ENCODE results near the gene ZNF428.
A peak's percentile ranks its signal among the peaks of the same experiment; 100 is the strongest.
"Not testable (repeated sequence)": the region's sequence is repeated elsewhere in the genome, so short reads cannot be mapped to it uniquely, and the experiment has no call there.

Gene ZNF428

DNA sequence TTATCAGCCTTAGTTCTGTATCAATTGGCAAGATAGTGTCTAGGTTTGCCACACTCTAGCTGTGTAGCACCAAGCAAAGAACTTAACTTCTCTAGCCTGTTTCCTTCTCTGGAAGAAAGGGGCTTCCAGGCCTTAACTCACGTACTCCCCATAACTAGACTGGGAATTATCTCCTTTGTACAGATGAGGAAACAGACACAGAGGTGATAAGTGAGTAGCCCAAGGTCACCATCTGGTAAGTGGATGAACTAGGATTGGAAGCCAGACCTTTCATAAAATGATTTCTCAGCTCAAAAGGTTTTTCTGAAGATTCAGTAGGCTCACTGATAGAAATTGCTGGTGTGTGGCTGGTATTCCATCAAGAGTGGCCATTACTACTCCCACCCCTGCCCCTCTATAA lies 3.1 kb downstream of the ZNF428 start:
- DNase-seq = no peak

DNA sequence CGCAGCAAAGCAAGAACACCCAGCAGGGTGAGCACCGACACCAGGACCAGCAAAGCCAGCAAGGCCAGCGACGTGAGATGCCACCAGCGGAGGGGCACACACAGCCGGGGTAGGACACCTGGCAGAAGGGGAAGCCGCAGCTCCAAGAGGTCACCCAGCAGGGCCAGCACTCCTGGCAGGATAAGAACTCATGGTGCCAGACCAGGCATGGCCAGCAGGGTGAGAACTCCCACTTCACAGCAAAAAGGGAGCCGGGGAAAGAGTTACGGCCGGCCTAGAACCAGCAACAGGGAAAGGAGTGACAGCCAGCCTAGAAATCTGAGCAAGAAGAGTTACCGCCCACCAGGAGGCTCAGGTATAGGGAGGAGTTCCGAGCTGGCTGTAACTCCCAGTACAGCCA lies 7.1 kb downstream of the ZNF428 start:
- DNase-seq = no peak

DNA sequence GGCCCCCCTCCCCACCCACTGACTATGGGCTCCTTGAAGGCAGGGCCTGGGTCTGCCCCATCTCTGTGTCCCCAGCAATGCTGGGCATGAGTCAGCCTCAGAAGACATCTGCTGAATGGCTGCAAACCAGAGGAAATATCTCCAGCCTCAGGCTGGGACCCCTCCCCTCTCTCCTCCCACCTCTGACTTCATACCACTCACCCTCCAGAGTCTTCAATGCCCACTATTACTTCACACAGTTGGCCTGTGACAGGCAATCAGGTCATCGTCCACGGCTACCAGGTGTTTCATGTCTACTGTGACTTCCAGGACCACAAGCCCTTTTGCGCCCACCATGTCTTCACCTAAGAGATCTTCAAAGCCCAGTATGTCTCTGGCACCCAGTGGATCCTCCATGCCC lies 7.6 kb downstream of the ZNF428 start, which contains the start of gene SRRM5:
TSS of gene SRRM5 (plus strand) at position 301 of the 400 bp plus-strand sequence. CDS start at position 335, 34 bp downstream.
- DNase-seq = no peak

DNA sequence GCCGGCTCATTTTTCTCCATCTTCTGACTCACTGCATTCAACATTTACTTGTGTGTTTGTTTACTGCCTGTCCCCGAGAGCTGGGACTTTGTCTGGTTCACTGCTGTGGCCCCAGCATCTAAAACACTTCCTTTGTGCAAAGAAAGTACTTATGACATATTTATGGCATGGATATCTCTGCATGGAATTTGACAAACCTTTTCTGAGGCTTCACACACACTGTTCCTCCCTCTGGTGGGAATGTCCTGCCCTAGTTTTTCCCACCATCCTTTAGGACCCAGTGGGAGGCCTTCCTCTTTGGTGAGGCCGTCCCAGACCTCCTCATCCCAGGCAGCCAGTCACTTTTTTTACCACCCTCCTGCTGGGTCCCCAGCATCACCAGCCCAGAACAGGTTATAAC lies 8.9 kb downstream of the ZNF428 start:
- DNase-seq = no peak

DNA sequence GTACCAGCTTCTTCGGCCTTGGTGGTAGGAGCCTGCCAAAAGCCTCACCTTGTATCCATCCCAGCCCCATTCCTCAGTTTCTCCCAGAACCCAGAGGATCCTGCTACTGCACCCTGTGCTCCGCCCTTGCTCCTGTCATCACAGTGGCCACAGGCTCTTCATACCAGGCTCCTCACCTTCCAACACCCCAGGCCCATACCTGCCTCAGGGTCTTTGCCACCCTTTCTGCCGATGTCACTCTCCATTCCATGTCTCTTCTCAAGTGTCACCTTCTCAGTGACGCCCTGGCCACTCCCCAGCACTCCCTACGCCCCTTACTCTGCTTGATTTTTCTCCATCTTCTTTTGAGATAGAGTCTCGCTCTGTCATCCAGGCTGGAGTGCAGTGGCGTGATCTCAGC lies 9.6 kb downstream of the ZNF428 start:
- DNase-seq = no peak

DNA sequence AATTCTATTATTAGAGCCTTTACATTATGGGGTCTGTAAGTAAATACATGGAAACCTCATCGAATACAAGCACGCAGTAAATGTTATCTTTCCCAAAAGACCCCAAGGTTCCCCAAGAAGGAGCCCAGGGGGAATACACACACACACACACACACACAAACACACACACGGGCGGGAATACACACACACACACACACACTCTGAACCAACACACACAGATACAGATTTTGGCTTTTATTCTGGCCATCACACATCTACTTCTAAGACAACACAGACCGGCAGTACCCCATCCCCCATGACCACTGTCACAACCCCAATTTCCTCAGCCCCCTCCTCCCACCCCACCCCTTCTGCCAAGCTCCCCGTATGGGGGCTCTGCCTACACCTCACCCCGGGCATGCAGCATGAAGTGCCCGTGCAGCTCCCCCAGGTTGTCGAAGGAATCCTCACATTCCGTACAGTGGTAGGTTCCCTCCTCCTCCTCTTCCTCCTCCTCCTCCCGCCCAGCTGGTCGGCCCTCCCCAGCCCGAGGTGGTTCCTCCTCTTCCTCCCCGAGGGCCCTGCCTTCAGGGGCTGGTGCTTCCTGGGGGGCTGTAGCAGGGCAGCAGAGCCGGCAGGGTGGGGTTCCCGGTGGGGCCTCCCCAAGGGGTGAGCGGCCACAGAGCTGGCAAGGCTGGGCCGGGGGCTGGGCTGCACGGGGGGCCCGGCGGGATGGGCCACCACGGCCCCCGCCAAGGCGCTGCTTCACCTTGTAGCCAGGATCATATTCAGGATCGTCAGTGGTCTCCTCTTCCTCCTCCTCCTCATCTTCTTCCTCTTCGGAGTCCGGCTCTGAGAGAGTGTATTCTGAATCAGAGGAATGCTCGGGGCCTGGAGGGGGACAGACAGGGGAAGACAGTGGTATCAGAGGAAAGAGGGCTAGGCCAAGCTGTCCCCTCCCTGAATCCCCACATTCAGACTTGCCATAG lies 11.9 kb downstream of the ZNF428 start:
- DNase-seq = no peak

DNA sequence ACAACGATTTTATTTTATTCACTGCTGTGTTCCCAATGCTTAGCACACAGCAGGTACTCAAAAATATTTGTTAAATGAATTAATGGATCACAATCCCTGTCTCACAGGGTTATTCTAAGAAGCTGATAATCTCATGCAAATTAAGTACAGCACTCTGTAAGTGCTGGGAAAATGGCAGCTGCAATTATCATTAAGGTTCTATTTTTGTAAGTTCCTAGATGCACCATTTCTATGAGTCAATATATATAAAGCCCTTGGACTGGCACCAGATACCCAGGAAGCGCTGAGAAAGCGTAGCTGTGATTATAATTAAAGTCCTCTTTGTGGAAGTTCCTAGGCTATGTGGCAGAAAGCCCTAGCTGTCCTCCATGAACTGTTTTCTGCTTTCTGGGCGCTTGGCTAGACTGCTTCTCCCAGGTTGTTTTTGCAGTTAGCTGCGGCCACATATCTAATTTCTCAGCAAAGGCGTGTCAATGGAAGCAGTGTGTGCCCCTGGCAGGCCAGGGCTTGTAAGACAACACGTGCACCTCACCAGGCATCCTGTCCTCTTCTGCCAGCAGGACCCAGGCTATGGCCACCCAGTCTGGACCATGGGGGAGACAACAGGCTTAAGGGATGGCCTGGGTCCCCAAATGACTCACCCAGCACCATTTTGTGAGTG lies 12.7 kb downstream of the ZNF428 start:
- no peak for DNase-seq

DNA sequence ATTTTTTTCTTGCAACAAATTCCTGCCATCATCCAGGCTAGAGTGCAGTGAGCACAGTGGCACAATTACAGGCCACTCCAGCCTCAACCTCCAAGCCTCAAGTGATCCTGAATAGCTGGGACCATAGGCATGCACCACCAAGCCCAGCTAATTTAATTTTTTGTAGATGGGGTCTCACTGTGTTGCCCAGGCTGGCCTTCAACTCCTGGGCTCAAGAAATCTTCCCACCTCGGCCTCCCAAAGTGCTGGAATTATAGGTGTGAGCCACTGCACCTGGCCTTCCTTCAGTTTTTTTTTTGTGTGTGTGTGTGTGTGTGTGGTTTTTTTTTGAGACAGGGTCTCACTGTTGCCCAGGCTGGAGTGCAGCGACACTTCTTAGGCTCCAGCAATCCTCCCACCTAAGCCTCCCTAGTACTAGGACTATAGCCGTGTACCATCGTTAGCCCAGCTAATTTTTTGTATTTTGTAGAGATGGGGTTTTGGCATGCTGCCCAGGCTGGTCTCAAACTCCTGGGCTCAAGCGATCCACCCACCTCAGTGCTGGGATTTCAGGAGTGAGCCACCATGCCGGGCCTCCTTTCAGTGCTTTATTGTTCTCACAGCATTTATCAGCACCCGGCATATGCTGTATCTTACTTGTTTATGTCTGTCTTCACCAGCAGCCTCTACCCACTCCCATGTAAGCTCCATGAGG lies 13.4 kb downstream of the ZNF428 start:
- DNase-seq = no peak

DNA sequence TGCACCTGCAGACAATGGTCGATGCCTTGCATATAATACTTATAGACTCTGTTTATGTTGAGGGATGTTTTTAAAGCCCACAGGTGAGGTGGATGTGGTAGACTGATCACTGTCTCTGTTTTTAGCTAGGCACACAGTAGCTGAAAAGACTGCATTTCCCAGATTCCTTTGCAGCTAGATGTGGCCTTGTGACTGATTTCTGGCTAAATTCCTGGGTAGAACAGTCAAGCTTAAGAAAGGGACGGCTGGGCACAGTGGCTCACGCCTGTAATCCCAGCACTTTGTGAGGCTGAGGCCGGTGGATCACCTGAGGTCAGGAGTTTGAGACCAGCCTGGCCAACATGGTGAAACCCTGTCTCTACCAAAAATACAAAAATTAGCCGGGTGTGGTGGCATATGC lies 19.1 kb downstream of the ZNF428 start:
- not testable (repeated sequence) for DNase-seq

DNA sequence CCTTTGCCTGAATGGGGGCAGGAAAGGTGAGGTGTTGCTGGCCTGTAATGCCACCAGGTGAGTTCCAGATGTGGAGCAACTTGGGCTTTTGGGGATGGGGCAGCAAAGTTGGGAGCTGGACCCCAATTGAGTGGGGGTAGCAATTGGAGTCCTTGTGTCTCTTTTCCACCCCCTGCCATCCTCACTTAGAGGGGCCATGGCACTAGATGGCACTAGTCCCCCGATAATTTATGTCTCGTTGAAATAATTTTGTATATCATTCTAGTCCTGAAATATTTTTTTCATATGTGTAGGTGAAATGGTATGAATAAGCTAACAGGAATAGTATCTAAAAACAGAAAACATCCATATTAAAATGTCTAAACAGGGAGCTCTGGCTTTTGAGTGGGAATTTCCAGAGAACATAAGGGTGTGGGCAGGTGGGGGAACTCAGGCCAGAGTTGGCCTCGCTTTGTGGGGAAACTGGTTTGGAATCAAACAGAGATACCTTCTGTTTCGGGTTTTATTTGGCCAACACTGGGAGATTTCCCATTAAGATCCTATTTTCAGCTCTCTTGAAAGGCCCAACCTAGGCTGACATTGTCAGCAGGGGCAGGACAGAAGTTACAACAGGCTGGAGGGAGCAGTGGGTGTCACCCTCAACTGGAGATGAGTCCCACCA lies 19.7 kb downstream of the ZNF428 start:
- DNase-seq = no peak

DNA sequence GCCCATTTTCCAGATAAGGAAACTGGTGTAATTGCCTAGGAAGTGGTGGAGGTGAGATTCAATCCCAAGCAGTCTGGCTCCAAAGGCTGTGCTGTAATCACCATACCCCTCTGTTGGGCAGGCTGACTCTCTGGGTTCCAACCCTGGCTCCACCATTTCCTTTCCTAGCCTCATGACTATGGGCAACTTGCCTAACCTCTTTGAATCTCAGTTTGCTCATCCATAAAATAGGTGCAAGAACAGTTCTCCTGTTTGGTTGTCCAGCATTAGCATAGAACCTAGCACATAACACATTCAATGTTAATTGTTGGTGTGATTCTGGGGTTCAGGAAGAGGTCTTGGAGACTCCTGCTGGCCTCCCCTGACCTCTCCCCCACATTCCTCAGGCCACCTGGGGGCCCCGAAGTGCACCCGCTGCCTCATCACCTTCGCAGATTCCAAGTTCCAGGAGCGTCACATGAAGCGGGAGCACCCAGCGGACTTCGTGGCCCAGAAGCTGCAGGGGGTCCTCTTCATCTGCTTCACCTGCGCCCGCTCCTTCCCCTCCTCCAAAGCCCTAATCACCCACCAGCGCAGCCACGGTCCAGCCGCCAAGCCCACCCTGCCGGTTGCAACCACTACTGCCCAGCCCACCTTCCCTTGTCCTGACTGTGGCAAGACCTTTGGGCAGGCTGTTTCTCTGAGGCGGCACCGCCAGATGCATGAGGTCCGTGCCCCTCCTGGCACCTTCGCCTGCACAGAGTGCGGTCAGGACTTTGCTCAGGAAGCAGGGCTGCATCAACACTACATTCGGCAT lies 20.8 kb downstream of the ZNF428 start:
- no peak for DNase-seq

DNA sequence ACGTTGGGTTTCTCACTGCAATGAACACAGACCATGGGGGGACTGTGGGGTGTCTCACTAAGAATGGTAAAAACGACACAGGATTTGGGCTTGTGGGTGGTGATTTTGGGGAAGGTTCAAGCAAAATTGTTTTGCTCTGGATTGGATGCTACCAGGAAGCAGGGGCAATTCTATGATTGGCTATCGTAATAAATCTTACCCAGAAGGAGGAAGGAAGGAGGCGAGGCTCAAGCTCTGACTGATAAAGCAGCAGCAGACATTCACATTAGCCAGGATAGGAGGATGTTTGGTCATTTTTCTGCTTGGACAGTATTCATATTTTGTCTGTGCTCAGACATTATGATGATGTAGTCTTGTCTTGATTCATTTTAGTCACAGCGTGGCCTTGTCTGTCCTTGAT lies 21.6 kb downstream of the ZNF428 start:
- DNase-seq = no peak

DNA sequence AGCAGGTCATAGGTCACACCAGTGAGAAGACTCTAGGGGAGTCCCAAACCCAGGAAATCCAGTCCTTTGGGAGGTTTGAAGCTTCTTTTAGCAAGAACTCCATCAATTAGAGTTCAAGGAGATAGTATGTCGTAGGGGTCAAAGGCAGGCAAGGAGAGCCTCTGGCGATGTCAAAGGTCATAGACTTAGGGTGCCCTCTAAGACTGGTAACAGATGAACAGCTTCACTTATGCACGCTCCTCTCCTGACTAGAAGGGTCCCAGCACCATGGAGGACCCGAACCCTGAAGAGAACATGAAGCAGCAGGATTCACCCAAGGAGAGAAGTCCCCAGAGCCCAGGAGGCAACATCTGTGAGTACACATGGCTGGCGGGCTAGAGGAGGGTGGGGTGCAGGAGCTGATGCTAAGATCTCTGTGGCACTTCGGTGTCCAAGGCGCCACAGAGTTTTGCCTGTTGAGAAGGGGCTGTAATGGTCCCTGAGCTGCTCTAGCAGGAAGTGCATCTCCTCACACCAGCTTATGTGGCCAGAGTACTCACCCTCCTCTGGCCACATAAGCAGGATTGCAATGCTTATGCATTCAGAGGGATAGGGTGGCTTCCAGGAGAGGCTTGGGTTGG lies 22.5 kb downstream of the ZNF428 start:
- peak; percentile 63 for DNase-seq

DNA sequence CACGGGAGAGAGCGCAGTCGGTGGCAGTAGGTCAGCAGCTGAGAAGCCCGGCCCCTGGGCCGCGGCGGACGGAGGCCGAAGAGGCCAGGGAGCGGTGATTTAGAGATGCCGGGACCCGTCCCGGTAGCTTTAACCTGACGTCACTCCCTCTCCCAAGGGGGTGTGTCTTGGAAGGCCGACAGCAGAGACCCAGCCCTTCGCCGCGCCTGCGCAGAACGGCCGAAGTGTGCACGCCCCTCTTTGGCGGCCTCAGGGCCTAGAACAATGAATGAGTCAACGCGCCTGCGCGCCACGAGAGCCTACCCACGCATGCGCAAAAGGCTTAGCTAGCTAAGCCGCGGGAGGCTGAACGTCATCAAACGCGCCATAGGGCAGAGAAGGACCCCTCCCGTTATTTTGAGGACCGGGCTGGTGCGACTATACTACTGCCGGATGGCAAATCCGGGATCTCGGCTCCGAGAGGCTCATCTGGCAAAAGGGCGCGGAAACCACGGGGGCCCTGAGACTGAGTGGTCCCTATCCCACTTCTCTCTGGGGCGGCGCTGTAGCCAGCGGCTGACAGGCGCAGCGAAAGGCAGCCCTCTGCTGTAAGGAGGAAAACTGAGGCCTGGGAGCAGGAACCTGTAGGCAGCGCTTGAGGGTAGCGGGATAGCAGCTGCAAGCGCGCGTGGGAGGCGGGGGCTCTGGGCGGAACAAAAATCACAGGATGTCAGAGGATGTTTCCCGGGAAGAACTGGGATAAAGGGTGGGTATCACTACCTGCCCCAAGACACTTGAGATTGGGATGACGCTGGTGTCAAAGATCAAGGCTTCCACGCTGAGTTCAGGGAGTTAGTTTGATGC lies 23.2 kb downstream of the ZNF428 start, which contains the start of the genes IRGQ and ZNF576:
TSS of gene IRGQ (minus strand) at position 136 of the 843 bp plus-strand sequence. CDS start 796 bp downstream, outside the sequence.
TSS of gene ZNF576 (plus strand) at position 597 of the 843 bp plus-strand sequence. CDS start 514 bp downstream, outside the sequence.
- DNase-seq = peak; percentile 100

DNA sequence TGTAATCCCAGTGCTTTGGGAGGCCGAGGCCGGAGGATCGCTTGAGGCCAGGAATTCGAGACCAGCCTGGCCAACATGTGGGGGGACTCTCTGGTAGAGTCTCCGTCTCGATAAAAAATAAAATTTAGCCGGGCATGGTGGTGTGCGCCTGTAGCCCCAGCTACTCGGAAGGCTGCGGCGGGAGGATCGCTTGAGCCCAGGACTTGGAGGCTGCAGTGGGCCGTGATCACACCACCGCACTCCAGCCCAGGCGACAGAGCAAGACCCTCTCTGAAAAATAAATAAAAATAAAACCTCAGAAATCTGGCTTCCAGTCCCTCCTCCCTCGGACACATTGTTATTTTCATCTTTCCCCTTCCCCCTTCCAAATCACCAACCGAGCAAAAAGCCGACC lies 23.8 kb downstream of the ZNF428 start:
- peak; percentile 65 for DNase-seq

DNA sequence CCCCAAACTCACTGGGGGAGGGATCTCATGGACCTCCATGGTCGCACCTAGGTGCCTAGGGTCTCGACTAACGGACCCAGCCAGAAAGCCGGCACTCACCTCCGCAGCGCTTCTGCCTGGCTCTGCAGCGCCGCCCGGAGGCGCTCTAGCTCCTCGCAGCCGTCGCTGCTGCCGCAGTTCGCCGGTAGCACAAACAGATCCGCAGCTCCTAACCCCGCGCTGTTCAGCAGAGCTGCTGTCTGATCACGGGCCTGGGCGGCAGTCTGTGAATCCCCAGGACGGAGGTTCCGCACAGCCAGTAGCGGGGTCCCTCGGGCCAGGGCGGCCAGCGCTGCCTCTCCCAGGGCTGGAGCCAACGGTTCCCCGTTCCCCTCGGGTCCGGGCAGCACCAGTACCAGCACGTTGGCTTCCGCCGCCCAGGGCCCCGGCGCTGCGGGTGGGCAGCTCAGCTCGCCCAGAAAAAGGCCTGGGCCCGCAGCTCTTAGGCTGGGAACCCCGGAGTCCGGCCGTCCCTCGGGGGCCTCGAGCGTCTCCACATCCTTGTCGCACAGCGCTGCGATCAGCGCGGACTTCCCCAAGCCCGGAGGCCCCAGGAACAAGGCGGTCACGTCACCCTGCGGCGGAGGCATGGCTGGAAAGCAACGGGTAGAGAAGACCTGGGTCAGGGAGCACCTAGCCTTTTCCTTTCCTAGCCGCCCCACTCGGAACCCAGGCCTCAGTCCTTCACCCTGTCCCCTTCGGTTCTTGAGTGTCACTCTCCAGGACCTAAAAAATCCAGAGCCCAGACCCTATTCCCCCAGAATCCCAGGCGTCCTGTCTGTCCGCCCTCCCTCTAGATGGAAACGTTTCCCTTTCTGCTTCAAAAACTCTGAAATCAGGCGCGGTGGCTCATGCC lies 24.5 kb downstream of the ZNF428 start:
- peak; percentile 84 for DNase-seq

DNA sequence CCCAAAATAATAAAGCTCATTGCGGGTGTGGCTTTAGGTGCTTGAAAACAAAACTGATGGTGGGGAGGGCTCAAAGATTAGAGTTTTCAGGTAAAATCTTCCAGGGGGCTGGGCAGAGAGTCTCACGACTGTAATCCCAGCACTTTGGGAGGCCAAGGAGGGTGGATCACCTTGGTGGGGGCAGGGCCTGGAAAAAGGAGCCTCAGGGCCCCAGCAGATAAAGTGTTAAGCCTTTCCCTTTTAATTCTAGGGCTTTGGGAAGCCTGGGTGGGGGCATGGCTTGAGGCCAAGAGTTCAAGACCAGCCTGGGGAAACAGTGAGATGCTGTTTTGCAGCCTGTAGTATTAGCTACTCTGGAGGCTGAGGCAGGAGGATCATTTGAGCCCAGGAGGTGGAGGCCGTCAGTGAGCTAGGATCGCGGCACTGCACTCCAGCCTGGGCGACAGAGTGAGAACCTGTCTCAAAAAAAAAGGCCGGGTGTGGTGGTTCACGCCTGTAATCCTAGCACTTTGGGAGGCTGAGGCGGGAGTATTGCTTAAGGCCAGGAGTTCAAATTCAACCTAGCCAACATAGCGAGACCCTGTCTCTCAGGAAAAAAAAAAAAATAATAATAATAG lies 25.2 kb downstream of the ZNF428 start:
- no peak for DNase-seq

DNA sequence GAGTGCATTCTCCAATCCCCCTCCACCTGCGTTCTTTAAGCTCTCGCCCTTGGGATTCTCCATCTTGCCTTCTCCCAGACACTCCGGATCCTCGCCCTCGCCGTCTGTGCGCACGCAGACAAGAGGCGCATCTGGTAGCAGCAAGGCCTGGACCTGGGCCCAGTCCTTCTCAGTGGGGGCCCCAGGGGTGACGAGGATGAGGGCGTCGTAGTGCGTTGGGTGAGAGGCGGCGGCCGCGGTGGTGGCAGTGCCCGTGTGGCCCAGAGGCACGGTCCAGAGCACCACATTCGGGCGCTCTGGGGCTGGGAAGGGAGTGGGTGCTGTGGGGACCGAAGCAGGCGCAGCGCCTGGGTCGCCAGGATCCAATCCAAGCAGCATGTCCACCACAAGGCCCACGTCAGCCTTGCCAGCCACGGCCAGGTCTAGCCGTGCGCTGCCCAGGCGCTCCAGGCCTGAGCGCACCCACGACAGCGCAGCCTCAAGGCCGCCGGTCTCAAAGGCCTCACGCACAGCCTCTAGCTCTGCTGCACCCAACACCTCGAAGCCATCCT lies 26.6 kb downstream of the ZNF428 start:
- no peak for DNase-seq
